ENCODE measurements around the gene PDZRN4.

Gene PDZRN4

GRCh38 chr12:41269056-41269455 lies 80.9 kb downstream of the PDZRN4 start:
- Histone ChIP-seq H3K9me3 (ENCODE audit: insufficient read depth, low read length) (no peaks in the 10 kb centered on the region), H3F3A (ENCODE audit: insufficient read depth) (no peaks in the 10 kb centered on the region), H4K20me1 (ENCODE audit: low read depth, low read length) (no peaks in the 10 kb centered on the region), H3K9ac (ENCODE audit: low read length) (no peak overlapping the region), H3K79me2 (ENCODE audit: insufficient read depth, low read length) (no peaks in the 10 kb centered on the region), H3K27ac (ENCODE audit: low read depth, low read length) (no peak overlapping the region), H3K4me3 (ENCODE audit: insufficient read depth, low read length, poor library complexity, severe bottlenecking) (no peak overlapping the region), H3K36me3 (ENCODE audit: low read length) (no peaks in the 10 kb centered on the region), H3K9me2 (replicated peaks; ENCODE audit: insufficient read depth, low read length) (no peaks in the 10 kb centered on the region), H2AFZ (ENCODE audit: low read depth, low read length, severe bottlenecking) (no peak overlapping the region), H3K27me3 (ENCODE audit: low read length) (no peaks in the 10 kb centered on the region), H3K4me2 (ENCODE audit: low read depth, low read length, poor library complexity, severe bottlenecking) (no peak overlapping the region)
- no peak for TF ChIP-seq EZH2phosphoT487 (conservative IDR thresholded peaks at IDR 0.05; ENCODE audit: low read length)
- TF ChIP-seq, protein P1, sequence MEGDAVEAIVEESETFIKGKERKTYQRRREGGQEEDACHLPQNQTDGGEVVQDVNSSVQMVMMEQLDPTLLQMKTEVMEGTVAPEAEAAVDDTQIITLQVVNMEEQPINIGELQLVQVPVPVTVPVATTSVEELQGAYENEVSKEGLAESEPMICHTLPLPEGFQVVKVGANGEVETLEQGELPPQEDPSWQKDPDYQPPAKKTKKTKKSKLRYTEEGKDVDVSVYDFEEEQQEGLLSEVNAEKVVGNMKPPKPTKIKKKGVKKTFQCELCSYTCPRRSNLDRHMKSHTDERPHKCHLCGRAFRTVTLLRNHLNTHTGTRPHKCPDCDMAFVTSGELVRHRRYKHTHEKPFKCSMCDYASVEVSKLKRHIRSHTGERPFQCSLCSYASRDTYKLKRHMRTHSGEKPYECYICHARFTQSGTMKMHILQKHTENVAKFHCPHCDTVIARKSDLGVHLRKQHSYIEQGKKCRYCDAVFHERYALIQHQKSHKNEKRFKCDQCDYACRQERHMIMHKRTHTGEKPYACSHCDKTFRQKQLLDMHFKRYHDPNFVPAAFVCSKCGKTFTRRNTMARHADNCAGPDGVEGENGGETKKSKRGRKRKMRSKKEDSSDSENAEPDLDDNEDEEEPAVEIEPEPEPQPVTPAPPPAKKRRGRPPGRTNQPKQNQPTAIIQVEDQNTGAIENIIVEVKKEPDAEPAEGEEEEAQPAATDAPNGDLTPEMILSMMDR (IDR thresholded peaks at IDR 0.05; ENCODE audit: insufficient read depth, low read length, poor library complexity, severe bottlenecking): no peak

GRCh38 chr12:41271489-41271888 lies 83.4 kb downstream of the PDZRN4 start:
- TF ChIP-seq, protein P1 (IDR thresholded peaks at IDR 0.05; ENCODE audit: insufficient read depth, low read length, poor library complexity, severe bottlenecking): no peak
- TF ChIP-seq EZH2phosphoT487 (conservative IDR thresholded peaks at IDR 0.05; ENCODE audit: low read length): no peak
- Histone ChIP-seq H3K79me2 (ENCODE audit: insufficient read depth, low read length) (no peaks in the 10 kb centered on the region), H3F3A (ENCODE audit: insufficient read depth) (no peaks in the 10 kb centered on the region), H4K20me1 (ENCODE audit: low read depth, low read length) (no peaks in the 10 kb centered on the region), H3K4me2 (ENCODE audit: low read depth, low read length, poor library complexity, severe bottlenecking) (no peak overlapping the region), H3K9me2 (replicated peaks; ENCODE audit: insufficient read depth, low read length) (no peaks in the 10 kb centered on the region), H3K36me3 (ENCODE audit: low read length) (no peaks in the 10 kb centered on the region), H3K27me3 (ENCODE audit: low read length) (no peaks in the 10 kb centered on the region), H3K27ac (ENCODE audit: low read depth, low read length) (no peak overlapping the region), H3K9ac (ENCODE audit: low read length) (no peak overlapping the region), H3K4me3 (ENCODE audit: insufficient read depth, low read length, poor library complexity, severe bottlenecking) (no peak overlapping the region), H3K9me3 (ENCODE audit: insufficient read depth, low read length) (no peaks in the 10 kb centered on the region), H2AFZ (ENCODE audit: low read depth, low read length, severe bottlenecking) (no peak overlapping the region)

DNA sequence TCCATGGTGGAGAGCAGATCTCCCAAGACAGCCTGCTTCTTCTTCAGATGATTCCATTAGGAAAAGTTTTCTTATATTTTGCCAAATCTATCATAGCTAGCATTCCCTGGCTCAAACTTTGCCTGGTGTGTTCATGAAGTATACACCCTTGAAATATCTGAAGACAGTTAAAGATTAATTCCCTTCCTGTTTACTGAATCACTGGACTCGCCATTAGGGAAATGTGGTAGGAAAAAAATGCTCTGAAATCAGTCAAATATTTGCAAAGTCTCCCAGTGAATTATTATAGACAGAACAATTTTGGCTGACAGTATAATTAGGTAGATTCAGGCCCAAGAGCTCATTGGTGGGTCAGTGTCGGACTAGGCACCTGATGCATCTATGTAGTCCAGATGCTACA lies 86.5 kb downstream of the PDZRN4 start:
- TF ChIP-seq EZH2phosphoT487 (conservative IDR thresholded peaks at IDR 0.05; ENCODE audit: low read length): no peak
- TF ChIP-seq, protein P1 (IDR thresholded peaks at IDR 0.05; ENCODE audit: insufficient read depth, low read length, poor library complexity, severe bottlenecking): no peak
- no peaks in the 10 kb centered on the region for H3K79me2 ChIP-seq (ENCODE audit: insufficient read depth, low read length)
- no peaks in the 10 kb centered on the region for H3K9me3 ChIP-seq (ENCODE audit: insufficient read depth, low read length)
- no peaks in the 10 kb centered on the region for H3F3A ChIP-seq (ENCODE audit: insufficient read depth)
- H3K4me3 ChIP-seq (ENCODE audit: insufficient read depth, low read length, poor library complexity, severe bottlenecking): no peak overlapping the region
- no peak overlapping the region for H2AFZ ChIP-seq (ENCODE audit: low read depth, low read length, severe bottlenecking)
- no peak overlapping the region for H3K4me2 ChIP-seq (ENCODE audit: low read depth, low read length, poor library complexity, severe bottlenecking)
- no peaks in the 10 kb centered on the region for H4K20me1 ChIP-seq (ENCODE audit: low read depth, low read length)
- no peaks in the 10 kb centered on the region for H3K9me2 ChIP-seq (replicated peaks; ENCODE audit: insufficient read depth, low read length)
- no peaks in the 10 kb centered on the region for H3K36me3 ChIP-seq (ENCODE audit: low read length)
- H3K9ac ChIP-seq (ENCODE audit: low read length): no peak overlapping the region
- H3K27me3 ChIP-seq (ENCODE audit: low read length): no peaks in the 10 kb centered on the region
- no peak overlapping the region for H3K27ac ChIP-seq (ENCODE audit: low read depth, low read length)
